ENCODE measurements around the gene GKN1. TPM values are rescaled to one million over a fixed set of nuclear protein-coding genes. Genes with fewer than 3 reads are reported as not detected.

GKN1 gene
- total RNA-seq, 4 donors from 2014 or later = not detected

DNA sequence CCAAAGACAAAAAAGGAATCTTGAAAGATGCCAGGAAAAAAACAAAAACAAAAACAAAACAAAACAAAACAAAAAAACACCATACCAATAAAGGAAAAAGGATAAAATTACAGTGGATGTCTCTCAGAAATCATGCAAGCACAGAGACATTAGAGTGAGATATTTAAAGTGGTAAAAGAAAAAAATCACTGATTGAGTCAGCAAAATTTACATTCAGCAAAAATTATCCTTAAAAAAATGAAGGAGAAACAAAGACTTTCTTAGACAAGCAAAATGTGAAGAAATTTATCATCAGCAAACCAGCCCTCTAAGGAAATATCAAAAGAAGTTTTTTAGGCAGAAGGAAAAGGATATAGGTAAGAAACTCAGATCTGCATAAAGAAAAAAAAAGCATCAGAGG is 10.2 kb upstream of the GKN1 start:
- Histone ChIP-seq H3K27me3 (no peaks in the 10 kb centered on the region), H3K36me3 (no peaks in the 10 kb centered on the region), H3K9me3 (no peaks in the 10 kb centered on the region), H3K4me1 (no peaks in the 10 kb centered on the region), H3K27ac (no peak overlapping the region), H3K4me3 (no peak overlapping the region)
- intact Hi-C loops (cut with DNase I; ENCODE audit: low total_unique reads) = no loop called here
- no peak for TF ChIP-seq POLR2A (IDR thresholded peaks at IDR 0.05)
- TF ChIP-seq, protein P1, sequence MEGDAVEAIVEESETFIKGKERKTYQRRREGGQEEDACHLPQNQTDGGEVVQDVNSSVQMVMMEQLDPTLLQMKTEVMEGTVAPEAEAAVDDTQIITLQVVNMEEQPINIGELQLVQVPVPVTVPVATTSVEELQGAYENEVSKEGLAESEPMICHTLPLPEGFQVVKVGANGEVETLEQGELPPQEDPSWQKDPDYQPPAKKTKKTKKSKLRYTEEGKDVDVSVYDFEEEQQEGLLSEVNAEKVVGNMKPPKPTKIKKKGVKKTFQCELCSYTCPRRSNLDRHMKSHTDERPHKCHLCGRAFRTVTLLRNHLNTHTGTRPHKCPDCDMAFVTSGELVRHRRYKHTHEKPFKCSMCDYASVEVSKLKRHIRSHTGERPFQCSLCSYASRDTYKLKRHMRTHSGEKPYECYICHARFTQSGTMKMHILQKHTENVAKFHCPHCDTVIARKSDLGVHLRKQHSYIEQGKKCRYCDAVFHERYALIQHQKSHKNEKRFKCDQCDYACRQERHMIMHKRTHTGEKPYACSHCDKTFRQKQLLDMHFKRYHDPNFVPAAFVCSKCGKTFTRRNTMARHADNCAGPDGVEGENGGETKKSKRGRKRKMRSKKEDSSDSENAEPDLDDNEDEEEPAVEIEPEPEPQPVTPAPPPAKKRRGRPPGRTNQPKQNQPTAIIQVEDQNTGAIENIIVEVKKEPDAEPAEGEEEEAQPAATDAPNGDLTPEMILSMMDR (IDR thresholded peaks at IDR 0.05 in 4 of 5, conservative IDR thresholded peaks at IDR 0.05 in 1 of 5) = no peak
- in situ Hi-C loops (cut with MboI; ENCODE audit: low sequenced_read_pairs in 4 of 4) = no loop called here
- no peak for ATAC-seq
- DNase-seq = no peak

DNA sequence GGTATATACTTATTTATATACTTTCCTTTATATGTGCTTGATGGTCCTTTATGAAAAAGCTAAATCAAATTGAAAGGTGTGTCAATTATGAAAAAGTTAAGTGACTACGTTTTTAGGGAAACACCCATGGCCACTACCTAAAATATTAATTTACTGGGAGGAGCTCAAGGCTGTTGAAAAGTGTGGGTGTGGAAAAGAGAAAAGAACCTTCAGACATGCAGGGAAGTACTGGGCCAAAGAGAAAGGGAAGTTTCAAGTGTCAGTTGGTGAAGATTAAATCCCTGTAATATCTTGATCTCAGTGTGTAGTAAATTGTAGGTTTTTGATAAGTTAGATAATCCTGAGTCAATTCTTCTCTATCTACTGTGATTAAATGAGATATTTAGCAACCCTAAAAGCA is 6.2 kb upstream of the GKN1 start:
- intact Hi-C loops (cut with DNase I; ENCODE audit: low total_unique reads) = no loop called here
- no peak for ATAC-seq
- Histone ChIP-seq H3K4me1 (no peaks in the 10 kb centered on the region), H3K9me3 (no peaks in the 10 kb centered on the region), H3K36me3 (no peaks in the 10 kb centered on the region), H3K27ac (no peak overlapping the region), H3K4me3 (no peak overlapping the region), H3K27me3 (no peaks in the 10 kb centered on the region)
- no peak for DNase-seq
- in situ Hi-C loops (cut with MboI; ENCODE audit: low sequenced_read_pairs in 4 of 4) = no loop called here
- no peak for TF ChIP-seq POLR2A (IDR thresholded peaks at IDR 0.05)
- TF ChIP-seq, protein P1 (IDR thresholded peaks at IDR 0.05 in 4 of 5, conservative IDR thresholded peaks at IDR 0.05 in 1 of 5) = no peak

DNA sequence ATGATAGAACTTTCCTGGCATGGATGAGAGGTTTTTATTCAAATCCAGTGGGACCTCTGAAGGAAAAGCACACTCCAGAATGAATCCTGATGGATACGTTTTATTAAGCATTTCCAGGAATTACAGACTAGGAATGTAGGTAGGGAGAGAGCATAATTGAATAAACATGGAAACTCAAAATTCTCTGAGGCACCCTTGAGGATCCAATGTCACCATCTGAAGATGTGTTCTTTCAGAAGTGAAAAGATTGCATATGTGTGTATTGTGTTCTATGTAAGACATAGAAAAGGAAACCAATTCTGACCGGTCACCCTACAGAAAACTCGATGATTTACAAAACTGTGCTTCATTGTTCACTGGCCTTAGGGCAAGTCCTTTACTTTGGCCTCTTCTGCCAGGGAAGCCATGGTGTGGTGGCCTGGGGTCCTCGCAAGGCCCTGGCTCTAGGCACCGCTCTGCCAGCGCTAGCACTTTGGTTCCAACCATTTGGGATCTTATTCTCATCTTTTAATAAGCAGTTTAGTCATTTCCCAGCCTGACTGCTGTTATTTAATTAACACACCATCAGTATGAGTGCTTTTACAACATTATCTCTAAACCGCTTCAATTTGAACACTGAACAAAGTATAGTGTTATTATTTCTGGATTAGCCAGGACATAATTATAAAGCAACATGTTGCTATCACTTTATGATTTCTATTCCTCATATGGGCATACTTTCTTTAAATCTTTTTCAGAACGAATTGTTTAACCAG is 4.5 kb upstream of the GKN1 start:
- intact Hi-C loops (cut with DNase I; ENCODE audit: low total_unique reads) = no loop called here
- ATAC-seq = no peak
- in situ Hi-C loops (cut with MboI; ENCODE audit: low sequenced_read_pairs in 4 of 4) = no loop called here
- Histone ChIP-seq H3K9me3 (no peaks in the 10 kb centered on the region), H3K36me3 (no peaks in the 10 kb centered on the region), H3K27ac (no peak overlapping the region), H3K4me3 (no peak overlapping the region), H3K4me1 (no peaks in the 10 kb centered on the region), H3K27me3 (no peaks in the 10 kb centered on the region)
- no peak for DNase-seq
- no peak for TF ChIP-seq POLR2A (IDR thresholded peaks at IDR 0.05)
- TF ChIP-seq, protein P1 (IDR thresholded peaks at IDR 0.05 in 4 of 5, conservative IDR thresholded peaks at IDR 0.05 in 1 of 5) = no peak

DNA sequence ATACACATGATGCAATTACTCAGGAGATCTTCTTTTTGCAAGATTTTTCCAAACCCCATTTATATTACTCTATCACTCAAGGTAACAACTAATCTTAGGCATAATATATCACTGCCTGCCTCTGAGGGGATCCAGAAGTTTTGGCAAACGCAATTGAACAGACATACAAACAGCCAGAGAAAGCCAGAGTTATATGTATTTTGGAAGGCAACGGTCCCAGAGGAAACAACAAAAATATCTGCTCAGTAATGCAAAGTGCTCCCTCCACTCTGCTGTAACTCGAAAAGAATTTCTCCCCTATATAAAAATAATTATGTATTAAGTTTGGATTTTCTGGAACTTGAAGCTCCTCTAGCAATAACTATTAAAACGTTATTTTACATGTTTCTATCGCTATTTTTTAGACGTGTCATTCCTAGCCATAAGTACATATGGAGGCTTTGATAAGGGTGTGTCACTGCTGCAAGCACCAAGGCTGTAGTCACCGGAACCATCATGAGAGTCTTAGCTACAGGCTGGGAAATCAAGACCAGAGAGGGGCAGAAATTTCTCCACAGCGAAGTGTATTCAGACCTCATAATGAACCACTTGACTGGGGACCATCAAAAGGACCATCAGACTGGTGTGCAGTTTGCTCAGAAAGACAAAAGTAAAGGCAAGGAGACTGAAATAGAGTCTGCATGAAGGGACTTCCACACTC is 3.7 kb upstream of the GKN1 start:
- TF ChIP-seq, protein P1 (IDR thresholded peaks at IDR 0.05 in 4 of 5, conservative IDR thresholded peaks at IDR 0.05 in 1 of 5) = no peak
- no peak for TF ChIP-seq POLR2A (IDR thresholded peaks at IDR 0.05)
- H3K4me1 ChIP-seq = no peaks in the 10 kb centered on the region
- no peak for DNase-seq
- H3K4me3 ChIP-seq = no peak overlapping the region
- no peaks in the 10 kb centered on the region for H3K27me3 ChIP-seq
- in situ Hi-C loops (cut with MboI; ENCODE audit: low sequenced_read_pairs in 4 of 4) (no loop called here), intact Hi-C loops (cut with DNase I; ENCODE audit: low total_unique reads) (no loop called here)
- no peaks in the 10 kb centered on the region for H3K36me3 ChIP-seq
- H3K9me3 ChIP-seq = no peaks in the 10 kb centered on the region
- no peak overlapping the region for H3K27ac ChIP-seq
- ATAC-seq = no peak
